T-cell (primary cell): ENCODE data around the gene PRKACB. TPM values are rescaled to one million over a fixed set of nuclear protein-coding genes. Genes with fewer than 3 reads are reported as not detected.
A peak's percentile ranks its signal among the peaks of the same experiment; 100 is the strongest.

Experiments
- ATAC-seq, 4 experiments: fragments of 200-7000 bp in 3 of 4; fragments of 150-1000 bp in 1 of 4; cut with Tn5 transposase; replicated peaks in 1 of 4; 1 replicate in 3 of 4; 2 replicates in 1 of 4; pipeline ENCODE4 v1.10.0; 2021; ENCODE audit warnings: moderate library complexity in 3 of 4, mild to moderate bottlenecking in 2 of 4, moderate number of reproducible peaks in 1 of 4
- CTCF ChIA-PET, 2 donors: fragments of 300-600 bp; sonication (Branson Sonifier 250); formaldehyde crosslinking; loops; one replicate each; lab custom pipeline; 2022; ENCODE audit warnings: antibody characterized with exemption in 2 of 2; lab: Charles Lee
- POLR2A ChIA-PET, 2 donors: fragments of 300-600 bp; sonication (Branson Sonifier 250); formaldehyde crosslinking; loops; one replicate each; lab custom pipeline; 2022; ENCODE audit warnings: antibody characterized with exemption in 2 of 2; lab: Charles Lee
- DNase-seq, 35 experiments: peaks; one replicate each; pipeline versions ENCODE4 v3.0.0 to v3.0.0-alpha.2; 2013 to 2023
- H3K27ac ChIP-seq: one replicate; pipeline ENCODE4 v1.5.1; 2013; ENCODE audit warnings: low read length
- H3K27me3 ChIP-seq, 2 experiments: replicated peaks in 1 of 2; 1 replicate in 1 of 2; 2 replicates in 1 of 2; pipeline versions ENCODE4 v1.6.1 to v1.7.0; 2013; ENCODE audit warnings: low read length in 1 of 2, mixed read lengths in 1 of 2; ENCODE audit not compliant: control insufficient read depth in 2 of 2, insufficient read depth in 2 of 2; ENCODE audit errors: extremely low read depth in 1 of 2
- H3K36me3 ChIP-seq, 2 donors: 1 replicate in 1 of 2; 2 replicates in 1 of 2; pipeline versions ENCODE4 v1.6.1 to v1.7.0; 2013; ENCODE audit warnings: low read length in 1 of 2; ENCODE audit not compliant: control insufficient read depth in 2 of 2, insufficient read depth in 1 of 2; ENCODE audit errors: extremely low read depth in 1 of 2
- H3K4me1 ChIP-seq, 2 experiments: 1 replicate in 1 of 2; 2 replicates in 1 of 2; pipeline versions ENCODE4 v1.6.1 to v1.7.0; 2013; ENCODE audit warnings: low read length in 2 of 2, mixed read lengths in 1 of 2; ENCODE audit not compliant: insufficient read depth in 2 of 2, control insufficient read depth in 1 of 2; ENCODE audit errors: extremely low read depth in 1 of 2
- H3K4me3 ChIP-seq, 2 donors: 1 replicate in 1 of 2; 2 replicates in 1 of 2; pipeline versions ENCODE4 v1.5.1 to v1.7.0; 2013; ENCODE audit warnings: mild to moderate bottlenecking in 2 of 2, low read length in 1 of 2, moderate library complexity in 1 of 2; ENCODE audit not compliant: control insufficient read depth in 1 of 2; ENCODE audit errors: extremely low read depth in 1 of 2
- H3K9me3 ChIP-seq: 2 replicates; pipeline ENCODE4 v1.7.0; 2013
- H3K27ac Mint-ChIP-seq, 2 donors: one replicate each; pipeline ENCODE4 v1.8.0; 2020 to 2021; ENCODE audit warnings: mild to moderate bottlenecking in 2 of 2, mixed read lengths in 2 of 2
- H3K27me3 Mint-ChIP-seq, 2 donors: one replicate each; pipeline ENCODE4 v1.8.0; 2021 to 2022; ENCODE audit warnings: mixed read lengths in 2 of 2
- H3K36me3 Mint-ChIP-seq: one replicate; pipeline ENCODE4 v1.8.0; 2021; ENCODE audit warnings: mixed read lengths
- H3K4me1 Mint-ChIP-seq, 3 donors: one replicate each; pipeline ENCODE4 v1.8.0; 2020 to 2022; ENCODE audit warnings: mixed read lengths in 3 of 3, mild to moderate bottlenecking in 1 of 3
- H3K4me3 Mint-ChIP-seq, 3 donors: one replicate each; pipeline ENCODE4 v1.8.0; 2020 to 2022; ENCODE audit warnings: mild to moderate bottlenecking in 3 of 3, mixed read lengths in 3 of 3, moderate library complexity in 3 of 3
- H3K9me3 Mint-ChIP-seq, 3 donors: one replicate each; pipeline ENCODE4 v1.8.0; 2020 to 2022; ENCODE audit warnings: mixed read lengths in 3 of 3
- WGBS: methylation state at CpG from one replicate; pipeline ENCODE4 v1.1.5; 2013; ENCODE audit warnings: missing lambda C conversion rate; ENCODE audit not compliant: insufficient coverage; 5-methylcytosine and 5-hydroxymethylcytosine counted together
- total RNA-seq, 35 experiments: library from RNA in 6 of 35; stranded (reverse) in 6 of 35; fragments of 120-200 nt in 1 of 35; gene quantifications; one replicate each; pipeline versions ENCODE4 v1.2.1 to v1.2.4 and lab custom pipeline; 2013 to 2026

PRKACB gene
- total RNA-seq, 5 donors from 2014 or later (not counting 1 experiment from before 2014, with no cell fraction given): 101 to 119 (median 109) TPM

- H3K9me3 Mint-ChIP-seq: peaks cover 0 to 4% (median 2%) of the 10 kb centered on the region in 3 donors
- Histone ChIP-seq H3K27me3 (no peaks in the 10 kb centered on the region), H3K4me3 (no peak overlapping the region), H3K36me3 (peaks cover 0 to 14% of the 10 kb centered on the region in 2 donors), H3K4me1 (peaks cover 0 to 5% of the 10 kb centered on the region in 2 experiments), H3K9me3 (no peaks in the 10 kb centered on the region), H3K27ac (no peak overlapping the region)
- H3K27ac Mint-ChIP-seq: peak overlapping the region; percentile 19 to 40
- no peaks in the 10 kb centered on the region for H3K27me3 Mint-ChIP-seq
- ATAC-seq (no peak), DNase-seq (no peak)
- POLR2A ChIA-PET: interaction anchor here (0.5 to 1.1 kb wide), 2 partner anchors 15 to 35 kb away, joined by 3 read pairs; no protein-coding TSS in a partner anchor
- peaks cover 36% of the 10 kb centered on the region for H3K36me3 Mint-ChIP-seq
- no peak overlapping the region for H3K4me3 Mint-ChIP-seq
- CTCF ChIA-PET: interaction anchor here (0.9 to 1.7 kb wide), 2 partner anchors 37 kb away, joined by 3 to 9 read pairs; partner anchors contain the start of gene PRKACB (in 2 of the 2)
- peaks cover 21 to 27% (median 25%) of the 10 kb centered on the region in 3 donors for H3K4me1 Mint-ChIP-seq
Measured at GRCh38 chr1:84181350-84182005, 37.4 kb downstream of the PRKACB start.

- H3K27me3 ChIP-seq: no peaks in the 10 kb centered on the region
- no peak for ATAC-seq
- no peak for DNase-seq
- no CpG with 5 or more reads among the region's 1 CpG for WGBS
- H3K4me3 ChIP-seq: no peak overlapping the region
- H3K9me3 ChIP-seq: peaks cover 23% of the 10 kb centered on the region
- Mint-ChIP-seq H3K36me3 (peaks cover 69% of the 10 kb centered on the region), H3K4me3 (no peak overlapping the region), H3K4me1 (peaks cover 4 to 13% (median 12%) of the 10 kb centered on the region in 3 donors), H3K27me3 (no peaks in the 10 kb centered on the region), H3K9me3 (peaks cover 7 to 31% (median 19%) of the 10 kb centered on the region in 3 donors), H3K27ac (no peak overlapping the region)
- no peaks in the 10 kb centered on the region for H3K4me1 ChIP-seq
- peaks cover 9 to 70% of the 10 kb centered on the region in 2 donors for H3K36me3 ChIP-seq
- CTCF ChIA-PET: interaction anchor here in 1 of 2 donors (0.7 kb wide), 1 partner anchor 68 kb away, joined by 3 read pairs; no protein-coding TSS in a partner anchor
- H3K27ac ChIP-seq: no peak overlapping the region
- POLR2A ChIA-PET: no interaction called here
Measured at GRCh38 chr1:84190455-84190854, 46.4 kb downstream of the PRKACB start.

GRCh38 chr1:84192681-84193080, 48.6 kb downstream of the PRKACB start:
- no peaks in the 10 kb centered on the region for H3K27me3 ChIP-seq
- Mint-ChIP-seq H3K36me3 (peaks cover 65% of the 10 kb centered on the region), H3K9me3 (peaks cover 4 to 31% (median 19%) of the 10 kb centered on the region in 3 donors), H3K4me3 (no peak overlapping the region), H3K27me3 (no peaks in the 10 kb centered on the region), H3K27ac (no peak overlapping the region), H3K4me1 (peaks cover 2 to 7% (median 7%) of the 10 kb centered on the region in 3 donors)
- peaks cover 9 to 60% of the 10 kb centered on the region in 2 donors for H3K36me3 ChIP-seq
- DNase-seq: no peak
- CTCF ChIA-PET: interaction anchor here in 1 of 2 donors (0.7 to 1.5 kb wide), 2 partner anchors 52 to 110 kb away, joined by 3 read pairs; no protein-coding TSS in a partner anchor
- POLR2A ChIA-PET: no interaction called here
- no CpG with 5 or more reads among the region's 3 CpGs for whole genome bisulfite sequencing
- H3K27ac ChIP-seq: no peak overlapping the region
- H3K4me1 ChIP-seq: no peaks in the 10 kb centered on the region
- H3K9me3 ChIP-seq: peaks cover 23% of the 10 kb centered on the region
- ATAC-seq: no peak
- H3K4me3 ChIP-seq: peak overlapping the region in 1 of 2 donors; percentile 38

GRCh38 chr1:84198832-84199231, 54.8 kb downstream of the PRKACB start:
- H3K9me3 ChIP-seq: no peaks in the 10 kb centered on the region
- Mint-ChIP-seq H3K27ac (no peak overlapping the region), H3K4me3 (no peak overlapping the region), H3K4me1 (peaks cover 22 to 26% (median 24%) of the 10 kb centered on the region in 3 donors), H3K9me3 (peaks cover 0 to 3% (median 0%) of the 10 kb centered on the region in 3 donors), H3K36me3 (peaks cover 54% of the 10 kb centered on the region), H3K27me3 (no peaks in the 10 kb centered on the region)
- ChIA-PET POLR2A (interaction anchor here in 1 of 2 donors (0.6 kb wide), 1 partner anchor 247 kb away, joined by 3 read pairs; no protein-coding TSS in a partner anchor), CTCF (interaction anchor here in 1 of 2 donors (1.3 kb wide), 1 partner anchor 54 kb away, joined by 5 read pairs; the partner anchor contains the start of gene PRKACB)
- peaks cover 0 to 44% of the 10 kb centered on the region in 2 donors for H3K36me3 ChIP-seq
- H3K4me3 ChIP-seq: no peak overlapping the region
- no peak for DNase-seq
- ATAC-seq: no peak
- WGBS: no CpG with 5 or more reads among the region's 6 CpGs
- no peak overlapping the region for H3K27ac ChIP-seq
- H3K27me3 ChIP-seq: no peaks in the 10 kb centered on the region
- H3K4me1 ChIP-seq: no peaks in the 10 kb centered on the region

GRCh38 chr1:84199257-84199656, 55.2 kb downstream of the PRKACB start:
- Histone ChIP-seq H3K27ac (no peak overlapping the region), H3K27me3 (no peaks in the 10 kb centered on the region), H3K4me3 (no peak overlapping the region), H3K36me3 (peaks cover 0 to 41% of the 10 kb centered on the region in 2 donors), H3K9me3 (no peaks in the 10 kb centered on the region), H3K4me1 (no peaks in the 10 kb centered on the region)
- DNase-seq (no peak), ATAC-seq (no peak)
- H3K27ac Mint-ChIP-seq: no peak overlapping the region
- peaks cover 54% of the 10 kb centered on the region for H3K36me3 Mint-ChIP-seq
- ChIA-PET CTCF (interaction anchor here in 1 of 2 donors (0.6 to 1.3 kb wide), 2 partner anchors 55 to 1091 kb away, joined by 3 to 5 read pairs; partner anchors contain the start of gene PRKACB), POLR2A (interaction anchor here in 1 of 2 donors (0.6 kb wide), 2 partner anchors 11 to 246 kb away, joined by 3 read pairs; no protein-coding TSS in a partner anchor)
- WGBS: no CpG with 5 or more reads among the region's 1 CpG
- H3K4me1 Mint-ChIP-seq: peaks cover 20 to 22% (median 21%) of the 10 kb centered on the region in 3 donors
- H3K27me3 Mint-ChIP-seq: no peaks in the 10 kb centered on the region
- no peak overlapping the region for H3K4me3 Mint-ChIP-seq
- H3K9me3 Mint-ChIP-seq: peaks cover 0 to 3% (median 0%) of the 10 kb centered on the region in 3 donors

GRCh38 chr1:84202126-84202525, 58.1 kb downstream of the PRKACB start:
- Mint-ChIP-seq H3K4me3 (no peak overlapping the region), H3K36me3 (peaks cover 60% of the 10 kb centered on the region), H3K4me1 (peaks cover 22 to 27% (median 26%) of the 10 kb centered on the region in 3 donors), H3K9me3 (peaks cover 0 to 3% (median 0%) of the 10 kb centered on the region in 3 donors), H3K27ac (peak overlapping the region; percentile 36 to 49), H3K27me3 (no peaks in the 10 kb centered on the region)
- DNase-seq: no peak
- ATAC-seq: no peak
- Histone ChIP-seq H3K27ac (no peak overlapping the region), H3K4me1 (no peaks in the 10 kb centered on the region), H3K9me3 (no peaks in the 10 kb centered on the region), H3K36me3 (peaks cover 0 to 39% of the 10 kb centered on the region in 2 donors), H3K4me3 (no peak overlapping the region), H3K27me3 (no peaks in the 10 kb centered on the region)
- ChIA-PET CTCF (interaction anchor here in 1 of 2 donors (1.3 kb wide), 1 partner anchor 9 kb away, joined by 4 read pairs; no protein-coding TSS in a partner anchor), POLR2A (interaction anchor here in 1 of 2 donors (0.6 kb wide), 1 partner anchor 47 kb away, joined by 4 read pairs; no protein-coding TSS in a partner anchor)
